ENCODE data around the gene LTB4R.
"Not testable (repeated sequence)": the region's sequence is repeated elsewhere in the genome, so short reads cannot be mapped to it uniquely, and the experiment has no call there.

The LTB4R gene

DNA sequence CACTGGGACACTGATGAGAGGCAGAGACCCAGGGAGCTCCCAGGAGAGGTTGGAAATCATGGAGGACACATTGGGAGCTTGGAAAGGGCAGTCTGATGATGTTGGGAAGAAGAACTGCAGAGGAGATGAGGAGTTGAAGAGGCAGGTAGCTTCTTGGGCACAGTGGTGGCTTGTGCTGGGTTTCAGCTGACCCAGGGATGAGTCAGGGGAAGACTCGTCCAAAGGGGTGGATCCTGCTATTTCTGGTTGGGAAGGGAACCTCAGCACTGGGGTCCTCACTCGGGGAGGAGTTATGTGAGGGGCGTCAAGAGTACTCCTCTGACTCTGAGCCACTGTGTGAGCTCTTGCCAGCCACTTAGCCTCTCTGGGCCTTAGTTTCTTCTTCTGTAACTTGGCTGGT lies 12.0 kb downstream of the LTB4R start:
- no peak for DNase-seq (ENCODE audit: low read depth)

- DNase-seq (ENCODE audit: low read depth), result no peak
Measured at GRCh38 chr14:24324024-24324423, 12.7 kb downstream of the LTB4R start.

- no peak for DNase-seq (ENCODE audit: low read depth)
Measured at GRCh38 chr14:24325041-24325530, 13.8 kb downstream of the LTB4R start.

DNA sequence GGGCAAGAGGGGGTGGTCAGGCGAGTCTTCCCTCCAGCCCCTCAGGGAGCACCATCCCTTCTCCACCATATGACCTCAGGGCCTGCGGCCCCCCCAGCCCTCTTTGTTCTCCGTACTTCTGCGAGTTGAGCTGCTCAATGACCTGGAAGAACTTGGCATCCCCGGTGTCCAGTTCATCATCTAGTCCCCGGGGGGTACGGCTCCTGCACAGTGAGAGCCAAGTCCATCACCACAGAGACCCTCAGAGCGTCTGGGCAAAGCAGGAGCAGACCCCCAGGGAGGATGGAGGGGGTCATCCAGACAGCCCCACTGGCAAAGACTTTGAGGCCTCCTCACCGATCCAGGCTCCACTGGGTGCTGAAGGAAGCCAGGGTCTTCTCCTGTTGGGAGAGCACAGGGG lies 14.7 kb downstream of the LTB4R start:
- no peak for DNase-seq (ENCODE audit: low read depth)

DNA sequence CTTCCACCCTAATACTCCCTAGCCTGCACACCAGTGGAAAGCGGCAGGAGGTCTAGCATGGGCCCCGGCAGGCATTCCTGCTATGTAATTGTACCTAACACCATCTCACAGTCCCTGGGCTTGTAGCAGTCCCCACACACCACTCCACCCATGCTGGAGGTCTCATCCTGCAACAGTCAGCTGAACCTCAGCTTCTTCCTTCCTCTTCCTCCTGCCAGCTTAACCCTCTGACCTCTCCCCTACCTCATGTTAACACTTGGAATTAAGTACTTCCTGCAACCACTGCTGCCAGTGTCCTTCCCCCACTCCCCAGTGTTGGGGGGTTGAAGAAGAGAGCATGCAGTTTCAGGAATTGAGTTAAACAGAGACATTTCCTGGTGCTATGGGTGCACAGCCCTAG lies 16.0 kb downstream of the LTB4R start:
- DNase-seq (ENCODE audit: low read depth), result no peak

DNA sequence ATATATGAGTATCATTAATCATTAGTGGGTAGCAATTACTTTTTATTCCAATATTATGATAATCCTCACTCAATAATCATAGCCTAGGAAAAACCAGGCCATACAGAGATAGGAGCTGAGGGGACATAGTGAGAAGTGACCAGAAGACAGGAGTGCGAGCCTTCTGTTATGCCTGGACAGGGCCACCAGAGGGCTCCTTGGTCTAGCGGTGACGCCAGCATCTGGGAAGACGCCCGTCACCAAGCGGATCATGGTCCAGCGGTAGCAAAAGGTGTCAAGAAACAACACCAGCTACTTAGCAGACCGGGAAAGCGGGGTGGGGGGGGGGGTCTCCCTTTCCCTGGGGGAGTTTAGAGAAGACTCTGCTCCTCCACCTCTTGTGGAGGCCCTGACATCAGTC lies 16.6 kb downstream of the LTB4R start:
- DNase-seq (ENCODE audit: low read depth), result not testable (repeated sequence)

DNA sequence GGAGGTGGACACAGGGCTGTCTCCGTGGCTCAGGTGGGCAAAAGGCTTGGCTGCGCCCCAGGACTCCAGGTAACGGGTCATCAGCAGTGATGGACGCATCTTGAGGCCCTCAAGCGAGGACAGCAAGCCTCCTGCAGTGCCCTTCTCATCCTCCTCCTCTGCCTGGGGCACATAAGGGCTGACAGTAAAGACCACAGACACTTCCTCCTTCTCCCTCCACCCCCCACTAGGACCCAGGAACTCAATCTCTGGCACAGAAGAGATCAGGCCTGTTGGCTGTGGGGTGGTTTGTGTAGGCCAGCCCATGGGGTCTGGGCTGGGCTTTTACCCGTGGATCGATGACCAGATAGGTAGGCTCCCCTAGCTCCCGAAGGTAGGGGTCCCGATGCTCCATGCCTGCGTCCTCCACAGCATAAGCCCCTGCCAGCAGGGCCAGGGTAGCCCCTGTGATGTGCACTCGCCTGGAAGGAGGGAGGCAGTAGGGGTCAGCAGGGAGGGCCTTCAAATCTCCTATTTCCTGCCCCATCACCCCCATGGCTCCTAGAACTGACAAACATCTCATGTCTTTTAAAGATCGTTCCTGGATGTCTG lies 17.9 kb downstream of the LTB4R start:
- no peak for DNase-seq (ENCODE audit: low read depth)

DNA sequence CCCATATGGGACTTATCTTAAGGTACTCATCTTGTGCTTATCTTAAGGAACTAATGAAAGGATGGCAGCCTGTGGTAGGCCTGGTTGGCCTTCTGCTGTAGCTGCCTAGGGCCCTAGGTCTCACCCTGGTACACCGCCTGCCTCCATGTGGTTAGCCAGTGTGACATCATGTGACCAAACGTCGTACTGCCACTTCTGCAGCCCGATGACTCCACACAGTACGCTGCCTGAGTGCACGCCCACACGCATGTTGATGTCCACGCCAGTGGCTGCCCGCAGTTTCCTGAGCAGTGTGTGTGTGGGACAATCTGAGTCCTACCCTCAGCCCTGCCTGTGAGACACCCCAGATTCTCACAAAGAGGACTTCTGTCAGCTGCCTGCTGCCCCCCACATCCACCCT lies 18.4 kb downstream of the LTB4R start:
- DNase-seq (ENCODE audit: low read depth), result peak; percentile 62

- no peak for DNase-seq (ENCODE audit: low read depth)
Measured at GRCh38 chr14:24330973-24331674, 19.8 kb downstream of the LTB4R start.

DNA sequence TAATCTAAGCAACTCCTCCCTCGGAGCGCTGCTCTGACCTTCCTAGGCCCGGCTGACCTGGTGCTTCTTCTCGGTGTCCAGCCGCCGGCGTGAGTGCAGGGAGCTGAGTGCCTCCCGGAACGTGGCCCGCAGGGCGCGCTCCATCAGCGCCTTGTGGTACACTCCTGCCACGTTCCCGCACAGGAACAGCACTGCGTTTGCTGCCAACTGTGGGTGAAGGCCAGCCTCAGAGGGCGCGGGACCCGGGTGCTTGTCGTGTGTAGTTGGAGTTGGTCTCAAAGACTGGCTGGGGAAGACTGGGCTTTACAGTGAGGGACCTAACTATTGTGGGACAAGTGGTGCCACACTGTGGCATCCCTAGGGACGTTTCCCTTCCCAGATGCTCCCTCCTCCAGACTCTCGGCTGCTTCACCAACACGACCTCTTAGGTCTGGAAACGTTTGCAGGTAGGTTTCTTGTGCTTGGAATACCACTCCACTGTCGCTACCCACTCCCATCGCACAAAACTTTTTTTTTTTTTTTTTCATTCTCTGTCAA lies 20.5 kb downstream of the LTB4R start:
- no peak for DNase-seq (ENCODE audit: low read depth)

DNA sequence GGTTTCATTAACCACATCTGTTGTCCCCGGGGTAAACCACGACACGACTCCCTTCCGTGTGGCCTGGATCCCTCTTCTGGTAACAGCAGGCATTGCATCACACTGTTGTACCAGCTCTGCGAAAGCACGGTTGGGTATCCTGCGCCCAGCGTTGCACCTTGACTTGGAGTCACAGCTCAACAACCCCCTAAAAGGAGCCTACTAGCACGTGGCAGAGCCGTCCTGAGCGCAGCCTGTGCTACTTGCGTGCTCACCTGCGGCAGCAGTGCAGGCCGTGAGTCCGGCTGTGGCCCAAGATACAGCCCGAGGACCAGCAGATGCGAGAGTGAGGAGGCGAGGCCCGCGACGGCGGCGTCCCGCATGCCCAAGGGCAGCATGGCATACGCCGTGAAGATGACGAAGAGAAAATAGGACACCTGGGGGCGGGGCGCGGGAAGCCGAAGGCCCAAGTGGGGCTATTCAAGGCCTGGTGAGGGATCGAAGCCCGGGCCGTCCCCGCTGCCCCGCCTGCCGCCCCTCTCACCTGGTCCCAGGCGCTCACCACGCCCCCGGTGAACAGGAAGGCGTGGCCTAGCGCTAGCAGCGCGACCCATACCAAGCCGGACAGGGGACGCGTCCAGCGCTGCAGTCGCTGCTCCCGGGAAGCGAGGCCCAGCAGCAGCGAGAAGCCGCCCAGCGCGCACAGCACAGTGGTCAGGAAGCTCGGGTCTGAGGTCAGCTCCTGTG lies 21.1 kb downstream of the LTB4R start:
- DNase-seq (ENCODE audit: low read depth), result peak; percentile 63

DNA sequence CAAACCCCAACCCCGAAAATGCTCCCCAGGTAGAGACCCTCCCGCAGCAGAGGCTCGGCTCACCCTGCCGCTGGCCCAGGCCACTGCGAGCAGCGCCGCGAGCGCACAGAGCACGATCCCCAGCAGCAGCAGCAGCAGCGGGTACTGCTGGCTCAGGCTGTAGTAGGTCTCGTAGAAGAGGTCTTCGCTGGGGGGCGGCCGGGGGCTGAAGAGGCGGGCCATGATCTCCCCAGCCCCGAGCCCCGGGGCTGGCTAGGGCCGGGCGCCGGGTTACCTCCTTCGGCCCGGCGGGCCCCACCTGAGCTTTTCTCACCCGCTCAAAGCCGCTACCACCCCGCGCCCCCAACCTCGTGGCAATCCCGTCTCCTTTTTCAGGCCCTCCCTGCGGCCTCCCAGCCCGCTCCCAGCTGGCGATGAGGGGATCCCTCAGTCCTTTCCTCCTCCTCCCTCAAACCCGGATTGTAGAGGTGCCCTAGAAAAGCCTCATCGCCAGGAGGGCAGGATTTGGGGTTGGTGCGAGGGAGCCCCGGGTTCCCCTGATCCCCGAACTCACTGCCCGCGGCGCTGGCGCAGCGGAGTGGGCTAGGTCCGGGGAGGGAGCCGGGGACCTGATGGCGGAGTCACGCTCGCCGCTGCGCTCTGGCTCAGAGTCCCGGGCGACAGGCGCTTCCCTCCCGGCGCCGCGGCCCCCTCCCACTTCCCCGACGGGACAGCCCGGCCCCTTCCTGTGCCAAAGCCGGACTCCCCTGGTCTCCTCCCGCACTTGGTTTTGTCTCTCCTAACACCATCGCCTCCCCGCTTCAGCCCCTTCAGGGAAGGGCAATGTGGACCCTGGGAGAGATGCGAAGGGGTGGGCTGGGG lies 23.4 kb downstream of the LTB4R start, which contains the start of gene ADCY4:
Gene ADCY4, minus strand, starts transcription at position 641 of the 861 bp plus-strand sequence. Its CDS starts 419 bp downstream, at position 222.
- DNase-seq (ENCODE audit: low read depth), result no peak

GRCh38 chr14:24335461-24336171 lies 24.3 kb downstream of the LTB4R start:
- no peak for DNase-seq (ENCODE audit: low read depth)

DNA sequence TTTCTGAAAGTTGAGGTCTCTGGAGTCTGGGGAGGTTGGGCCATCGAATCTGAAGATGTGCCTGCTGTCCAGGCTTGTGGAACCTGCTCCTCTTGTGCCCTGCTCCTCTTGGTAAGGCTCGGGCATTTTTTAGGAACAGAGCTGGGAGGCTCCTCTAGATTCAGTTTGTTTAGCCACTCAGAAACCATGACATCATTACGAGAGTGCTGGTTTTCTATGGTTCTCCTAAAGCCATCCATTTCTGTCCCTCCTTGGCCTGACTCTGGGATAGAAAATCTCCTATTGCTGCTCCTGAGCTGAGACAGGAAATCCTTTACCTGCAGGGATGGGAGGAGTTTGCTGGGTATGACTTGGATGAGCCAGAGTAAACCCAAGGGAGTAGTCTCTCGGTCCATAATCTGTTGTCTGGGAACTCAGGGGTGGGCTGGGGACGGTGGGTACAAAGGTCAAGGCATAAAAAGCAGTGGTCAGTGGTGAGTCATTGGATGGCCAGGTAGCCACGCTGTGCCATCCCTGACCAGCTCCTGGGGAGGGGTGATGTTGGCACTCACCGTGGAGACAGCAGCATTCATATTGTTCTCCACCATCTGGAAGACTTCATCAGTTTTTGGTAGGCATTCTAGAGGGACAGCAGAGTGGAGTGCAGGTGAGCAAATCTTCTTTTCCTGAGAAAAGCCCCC lies 26.0 kb downstream of the LTB4R start:
- no peak for DNase-seq (ENCODE audit: low read depth)

DNA sequence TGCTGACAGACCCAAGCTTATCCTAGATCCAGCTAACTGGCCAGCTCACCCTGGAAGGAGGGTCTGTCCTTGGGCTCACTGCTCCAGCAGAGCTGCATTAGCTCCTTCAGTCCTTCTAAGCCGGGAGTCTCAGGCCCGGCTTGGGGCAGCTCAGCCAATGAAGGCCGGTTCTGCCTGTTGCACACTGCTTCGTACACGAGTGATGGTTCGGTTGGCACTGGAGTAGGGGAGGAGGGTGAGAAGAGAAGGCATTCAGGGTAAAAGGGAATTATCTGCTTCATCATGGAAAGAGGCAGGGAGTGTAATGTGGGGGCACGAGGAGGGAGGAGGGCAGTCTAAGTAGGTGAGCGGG lies 26.5 kb downstream of the LTB4R start:
- DNase-seq (ENCODE audit: low read depth), result no peak

GRCh38 chr14:24338843-24339242 lies 27.5 kb downstream of the LTB4R start:
- DNase-seq (ENCODE audit: low read depth), result no peak

GRCh38 chr14:24339284-24340151 lies 28.2 kb downstream of the LTB4R start, which contains the start of gene RIPK3:
Gene RIPK3 (minus strand): TSS chr14:24339991. CDS start chr14:24339826, 165 bp downstream.
- DNase-seq (ENCODE audit: low read depth), result peak; percentile 52

GRCh38 chr14:24340606-24341005 lies 29.3 kb downstream of the LTB4R start:
- DNase-seq (ENCODE audit: low read depth), result no peak

DNA sequence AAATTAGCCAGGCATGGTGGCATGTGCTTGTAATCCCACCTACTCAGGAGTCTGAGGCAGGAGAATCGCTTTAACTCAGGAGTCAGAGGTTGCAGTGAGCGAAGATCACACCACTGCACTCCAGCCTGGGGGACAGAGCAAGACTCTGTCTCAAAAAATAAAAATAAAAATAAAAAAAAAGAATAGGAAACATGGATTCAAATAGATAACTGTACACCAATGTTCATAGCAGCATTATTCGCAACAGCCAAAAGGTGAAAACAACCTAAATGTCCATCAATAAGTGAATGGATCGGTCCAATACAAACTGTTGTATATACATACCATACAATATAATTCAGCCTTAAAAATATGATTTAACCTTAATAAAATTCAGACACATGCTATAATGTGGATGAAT lies 31.6 kb downstream of the LTB4R start:
- DNase-seq (ENCODE audit: low read depth), result no peak

Data from stimulated activated CD8-positive, alpha-beta memory T cell treated with anti-CD3 and anti-CD28 coated beads, Interleukin-12 subunit alpha, Interleukin-12 subunit beta, amount 100 ng/mL, for 4 hours (primary cell).